Heart left ventricle (tissue), 13 donors: ENCODE data around the gene DMAC2.

ENCODE experiments used
- POLR2A ChIP-seq, 2 donors: fragments of 450-650 bp; IDR thresholded peaks; one replicate each; pipeline ENCODE4 v1.6.1; 2017; ENCODE audit warnings: antibody characterized with exemption in 2 of 2, mild to moderate bottlenecking in 2 of 2, moderate library complexity in 2 of 2
- TF ChIP-seq, protein P1 (sequence below), 12 donors: fragments of 200-600 bp; sonication (generic) in 4 of 12; IDR thresholded peaks; one replicate each; pipeline versions ENCODE4 v1.5.0 to v1.8.0; 2018 to 2022; ENCODE audit warnings: antibody characterized with exemption in 12 of 12, mild to moderate bottlenecking in 5 of 12
- donor health status: ischemic (EF 13 %, LVEDD 7.1; RV severe dilation, severe dysfunction).
- donor health status: DM: no; HTN: yes; CAD: no.
- donor health status: DM: no; HTN: no; CAD: no.
- donor health status: ischemic (EF 25% LVEDD 6.9; RV normal size, moderate dysfunction).
- donor health status: ischemic (EF 25% LVEDD 5.7; RV mildly dilated, moderate dysfunction).
- donor health status: ischemic (EF 35%, LVEDD 5.7; RV mildly dilated, moderate dysfunction).
- donor health status: nonischemic (EF 11% LVEDD 7.7; RV severe dilation, severe dysfunction).
- donor health status: DM: yes; HTN: yes; CAD: no.
- donor health status: PGD.
- donor health status: ischemic (EF 29% LVEDD 5.4; RV normal size, mild dysfunction).
- donor health status: nonischemic (EF 23%, LVEDD 6.1; RV moderate dilation, normal function).

DNA sequence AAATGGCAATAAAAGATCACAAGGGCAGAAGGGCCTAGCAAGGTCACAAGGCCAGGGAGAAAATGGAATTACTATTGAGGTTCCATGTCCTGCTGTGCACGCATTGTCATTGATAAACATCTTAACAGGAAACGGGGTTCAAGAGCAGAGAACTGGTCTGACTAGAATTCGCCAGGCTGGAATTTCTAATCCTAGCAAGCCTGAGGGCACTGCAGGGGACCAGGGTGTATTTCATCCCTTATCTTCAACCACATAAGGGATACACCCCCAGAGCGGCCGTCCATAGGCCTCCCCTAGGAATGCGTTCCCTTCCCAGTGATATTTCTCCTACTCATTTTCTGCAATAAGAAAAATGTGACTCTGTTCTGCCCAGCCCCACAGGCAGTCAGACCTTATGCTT is 22.8 kb upstream of the DMAC2 start:
- TF ChIP-seq, protein P1, sequence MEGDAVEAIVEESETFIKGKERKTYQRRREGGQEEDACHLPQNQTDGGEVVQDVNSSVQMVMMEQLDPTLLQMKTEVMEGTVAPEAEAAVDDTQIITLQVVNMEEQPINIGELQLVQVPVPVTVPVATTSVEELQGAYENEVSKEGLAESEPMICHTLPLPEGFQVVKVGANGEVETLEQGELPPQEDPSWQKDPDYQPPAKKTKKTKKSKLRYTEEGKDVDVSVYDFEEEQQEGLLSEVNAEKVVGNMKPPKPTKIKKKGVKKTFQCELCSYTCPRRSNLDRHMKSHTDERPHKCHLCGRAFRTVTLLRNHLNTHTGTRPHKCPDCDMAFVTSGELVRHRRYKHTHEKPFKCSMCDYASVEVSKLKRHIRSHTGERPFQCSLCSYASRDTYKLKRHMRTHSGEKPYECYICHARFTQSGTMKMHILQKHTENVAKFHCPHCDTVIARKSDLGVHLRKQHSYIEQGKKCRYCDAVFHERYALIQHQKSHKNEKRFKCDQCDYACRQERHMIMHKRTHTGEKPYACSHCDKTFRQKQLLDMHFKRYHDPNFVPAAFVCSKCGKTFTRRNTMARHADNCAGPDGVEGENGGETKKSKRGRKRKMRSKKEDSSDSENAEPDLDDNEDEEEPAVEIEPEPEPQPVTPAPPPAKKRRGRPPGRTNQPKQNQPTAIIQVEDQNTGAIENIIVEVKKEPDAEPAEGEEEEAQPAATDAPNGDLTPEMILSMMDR (IDR thresholded peaks at IDR 0.05) = no peak
- no peak for TF ChIP-seq POLR2A (IDR thresholded peaks at IDR 0.05)
